HG02610 (cell line): ENCODE measurements around the gene KEL.

Experiments
- ATAC-seq: cut with Tn5 transposase; IDR thresholded peaks from one replicate; pipeline ENCODE4 v1.9.1; 2021; ENCODE audit warnings: mild to moderate bottlenecking, moderate library complexity; ENCODE audit not compliant: unreplicated experiment

KEL gene

GRCh38 chr7:142961595-142961972 lies 579 bp downstream of the KEL start:
- no peak for ATAC-seq

GRCh38 chr7:142960955-142961512 lies 1.1 kb downstream of the KEL start:
- ATAC-seq: no peak

GRCh38 chr7:142959202-142959601 lies 3.0 kb downstream of the KEL start:
- ATAC-seq: no peak

GRCh38 chr7:142957723-142958122 lies 4.4 kb downstream of the KEL start:
- ATAC-seq: no peak

- no peak for ATAC-seq
Measured at GRCh38 chr7:142956951-142957623, 5.1 kb downstream of the KEL start.

- ATAC-seq: no peak
Measured at GRCh38 chr7:142954680-142955268, 7.4 kb downstream of the KEL start.

- no peak for ATAC-seq
Measured at GRCh38 chr7:142950235-142950634, 11.9 kb downstream of the KEL start.

GRCh38 chr7:142948603-142949002 lies 13.6 kb downstream of the KEL start:
- ATAC-seq: no peak

- no peak for ATAC-seq
Measured at GRCh38 chr7:142945001-142945400, 17.2 kb downstream of the KEL start.

GRCh38 chr7:142943706-142944268 lies 18.4 kb downstream of the KEL start:
- no peak for ATAC-seq

GRCh38 chr7:142942746-142943145 lies 19.4 kb downstream of the KEL start:
- no peak for ATAC-seq

GRCh38 chr7:142941541-142941940 lies 20.6 kb downstream of the KEL start:
- ATAC-seq: no peak

- ATAC-seq: no peak
Measured at GRCh38 chr7:142940966-142941535, 21.1 kb downstream of the KEL start.

GRCh38 chr7:142939226-142939910 lies 22.8 kb downstream of the KEL start, which contains the start of gene LLCFC1:
LLCFC1 (plus strand) TSS chr7:142939484; CDS start chr7:142939622, 138 bp downstream.
- ATAC-seq: no peak

GRCh38 chr7:142938611-142939010 lies 23.6 kb downstream of the KEL start:
- no peak for ATAC-seq

- ATAC-seq: no peak
Measured at GRCh38 chr7:142935941-142936565, 26.1 kb downstream of the KEL start.

- no peak for ATAC-seq
Measured at GRCh38 chr7:142934056-142934455, 28.1 kb downstream of the KEL start.

- no peak for ATAC-seq
Measured at GRCh38 chr7:142933624-142934023, 28.5 kb downstream of the KEL start, which contains the start of gene TRPV5. TRPV5 (minus strand) TSS chr7:142933746; CDS start chr7:142933459, 287 bp downstream.

- no peak for ATAC-seq
Measured at GRCh38 chr7:142933092-142933475, 29.1 kb downstream of the KEL start.

GRCh38 chr7:142932386-142933091 lies 29.6 kb downstream of the KEL start:
- ATAC-seq: no peak
